GM19467 (cell line): Measurements from ENCODE around the gene COMMD1.
"Not testable (repeated sequence)": the region's sequence is repeated elsewhere in the genome, so short reads cannot be mapped to it uniquely, and the experiment has no call there.

Experiments used
- ATAC-seq: cut with Tn5 transposase; IDR thresholded peaks from one replicate; pipeline ENCODE4 v1.9.1; 2021; ENCODE audit warnings: mild to moderate bottlenecking, moderate library complexity; ENCODE audit not compliant: unreplicated experiment

COMMD1 gene

DNA sequence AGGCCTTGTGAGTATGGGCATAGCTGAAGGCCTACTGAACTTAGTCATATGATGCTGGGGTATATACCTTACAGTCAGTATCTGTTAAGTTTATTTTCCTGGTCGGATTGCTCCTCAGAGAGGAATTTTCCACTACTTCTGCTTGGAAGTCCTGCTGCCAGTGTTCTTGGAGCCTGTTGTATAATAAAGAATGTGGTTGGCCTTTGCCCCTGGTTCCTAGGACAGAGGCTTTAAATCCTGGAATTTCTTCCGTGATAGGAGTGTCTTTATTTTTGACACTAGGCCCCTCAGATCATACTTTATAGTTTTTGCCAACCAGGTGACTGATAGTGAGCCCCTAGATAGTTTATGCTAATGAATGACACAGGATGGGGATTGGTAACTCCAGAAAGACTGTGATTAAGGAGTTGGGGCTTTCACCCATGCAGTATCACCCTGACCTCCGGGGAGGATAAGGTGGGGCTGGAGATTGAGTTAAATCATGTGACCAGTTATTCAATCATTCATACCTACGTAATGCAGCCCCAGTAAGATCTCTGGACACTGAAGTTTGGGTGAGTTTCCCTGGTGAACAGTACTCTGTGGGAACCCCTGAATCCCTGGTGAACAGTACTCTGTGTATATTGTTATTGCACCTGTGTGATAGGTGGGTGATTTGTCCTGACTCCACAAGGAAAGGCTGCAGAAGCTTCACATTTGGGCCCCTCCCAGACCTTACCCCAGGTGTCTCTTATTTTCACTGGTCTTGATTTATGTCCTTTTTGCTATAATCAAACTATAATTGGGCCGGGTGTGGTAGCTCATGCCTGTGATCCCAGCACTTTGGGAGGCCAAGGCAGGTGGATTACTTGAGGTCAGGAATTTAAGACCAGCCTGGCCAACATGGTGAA lies 56.9 kb downstream of the COMMD1 start:
- ATAC-seq: no peak

DNA sequence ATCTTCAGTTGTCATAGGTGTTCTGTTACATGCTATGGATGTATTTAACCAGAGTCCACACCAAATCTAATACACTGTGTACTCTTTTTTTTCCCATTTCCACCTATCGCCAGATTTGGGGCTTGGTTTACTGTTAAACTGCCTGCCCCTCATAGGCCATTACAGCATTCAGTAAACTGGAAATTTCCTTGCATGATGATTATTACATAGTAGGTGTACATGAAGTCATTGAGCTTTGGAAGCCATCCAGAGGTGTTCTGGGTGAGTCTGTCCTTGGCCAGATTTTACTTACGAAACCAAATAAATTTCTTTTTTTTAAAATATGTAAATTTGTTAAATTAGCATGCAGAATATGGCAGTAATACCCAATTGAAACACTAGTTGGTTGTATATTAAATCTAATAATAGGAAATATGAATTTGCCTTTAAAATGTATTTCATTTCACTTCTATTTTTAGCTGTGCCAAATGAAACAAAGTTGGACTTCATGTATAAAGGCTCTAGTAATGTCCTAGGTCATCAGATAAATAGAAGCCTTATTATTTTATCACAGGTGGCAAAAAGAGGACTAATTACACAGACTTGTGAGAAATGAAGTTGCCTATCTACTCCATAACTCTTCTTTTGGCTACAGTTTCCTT lies 60.7 kb downstream of the COMMD1 start:
- no peak for ATAC-seq

DNA sequence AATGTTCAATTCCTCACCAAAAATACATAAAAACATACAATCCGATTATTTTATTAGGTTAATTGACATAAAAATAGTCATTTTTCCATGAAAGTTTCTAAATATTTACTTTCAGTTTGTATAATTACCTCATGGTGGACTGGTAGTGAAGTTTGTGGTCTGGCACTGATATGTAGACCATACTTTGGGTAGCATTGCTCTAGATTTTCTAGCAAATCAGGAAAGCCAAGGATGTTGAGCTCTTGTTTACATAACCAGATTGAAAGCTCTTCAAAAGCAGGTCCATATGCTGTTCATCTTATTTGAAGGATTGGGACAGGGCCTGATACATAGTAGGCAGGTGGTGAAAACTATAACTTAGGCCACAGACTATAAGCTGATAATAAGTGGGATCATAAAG lies 61.8 kb downstream of the COMMD1 start:
- ATAC-seq: no peak

DNA sequence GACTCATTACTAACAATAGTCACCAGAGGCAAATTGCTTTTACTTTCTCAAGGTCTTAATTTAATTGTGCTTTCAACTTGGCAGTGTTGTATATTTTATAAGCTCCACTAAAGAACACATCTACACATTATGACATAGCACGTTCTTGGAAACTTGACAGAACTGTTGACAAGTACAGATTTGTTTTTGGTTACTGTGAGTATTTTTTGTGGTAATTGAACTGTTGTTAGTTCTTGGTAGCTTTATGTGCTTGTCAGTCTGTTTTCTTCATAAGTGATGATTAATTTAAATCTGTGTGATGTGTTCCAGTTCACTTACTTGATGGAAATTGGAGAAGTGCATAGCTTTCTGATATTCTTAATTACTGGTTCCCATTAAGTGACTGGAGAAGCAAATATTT lies 63.9 kb downstream of the COMMD1 start:
- ATAC-seq: no peak

DNA sequence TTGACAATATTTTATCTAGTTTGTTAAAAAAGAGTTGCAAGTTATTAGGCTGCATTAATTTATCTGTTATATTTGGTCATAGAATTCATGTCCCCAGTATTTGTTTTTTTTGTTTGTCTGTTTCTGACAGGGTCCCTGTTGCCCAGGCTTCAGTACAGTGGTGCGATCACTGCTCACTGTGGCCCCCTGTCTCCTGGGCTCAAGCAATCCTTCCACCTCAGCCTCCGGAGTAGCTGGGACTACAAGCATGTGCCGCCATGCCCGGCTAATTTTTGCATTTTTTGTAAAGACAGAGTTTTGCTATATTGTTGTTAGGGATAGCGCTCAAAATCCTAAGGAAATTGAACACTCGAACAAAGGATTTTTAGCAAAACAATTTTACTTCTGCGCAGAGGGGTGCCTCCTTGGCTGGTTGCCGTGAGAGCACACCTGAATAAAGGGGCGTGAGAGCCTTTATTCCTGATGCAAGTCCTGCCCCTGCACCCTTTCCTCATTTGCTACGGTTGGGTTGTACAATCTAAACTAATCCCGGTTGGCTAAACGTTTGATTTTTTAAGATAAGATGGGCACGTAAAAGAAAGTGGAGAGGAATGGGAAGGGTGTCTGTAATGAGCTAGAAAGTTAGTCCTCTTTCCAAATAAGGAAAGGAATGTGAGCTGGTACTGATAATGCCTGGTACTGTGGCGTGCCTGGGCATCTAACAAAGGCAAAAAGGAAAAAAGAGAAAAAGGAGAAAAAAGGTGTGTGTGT lies 65.5 kb downstream of the COMMD1 start:
- ATAC-seq: no peak

DNA sequence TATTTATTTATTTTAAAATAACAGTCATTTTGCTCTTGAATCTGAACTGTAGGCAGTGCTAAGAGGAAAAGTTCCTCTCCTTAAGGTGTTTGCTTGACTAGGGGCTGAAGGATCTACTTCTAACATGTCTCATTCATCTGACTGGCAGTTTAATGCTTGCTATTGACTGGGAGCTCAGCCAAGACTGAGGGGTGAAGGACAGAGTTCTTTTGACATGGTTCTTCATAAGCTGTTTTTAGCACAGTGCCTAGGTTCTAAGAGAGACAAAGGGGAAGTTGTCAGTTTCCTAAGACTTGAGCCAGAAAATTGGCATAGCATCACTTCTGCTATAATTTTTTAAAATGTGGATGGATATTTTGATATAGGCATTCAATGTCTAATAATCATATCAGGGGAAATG lies 73.0 kb downstream of the COMMD1 start:
- ATAC-seq: no peak

DNA sequence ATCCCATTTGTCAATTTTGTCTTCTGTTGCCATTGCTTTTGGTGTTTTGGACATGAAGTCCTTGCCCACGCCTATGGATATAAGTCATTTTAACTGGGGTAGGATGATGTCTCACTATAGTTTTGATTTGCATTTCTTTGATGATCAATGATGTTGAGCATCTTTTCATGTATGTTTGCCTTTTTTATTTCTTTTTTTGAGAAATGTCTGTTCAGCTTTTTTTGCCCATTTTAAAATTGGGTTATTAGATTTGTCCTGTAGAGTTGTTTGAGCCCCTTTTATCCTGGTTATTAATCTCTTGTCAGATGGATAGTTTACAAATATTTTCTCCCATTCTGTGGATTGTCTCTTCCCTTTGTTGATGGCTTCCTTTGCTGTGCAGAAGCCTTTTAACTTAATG lies 75.3 kb downstream of the COMMD1 start:
- ATAC-seq: no peak

DNA sequence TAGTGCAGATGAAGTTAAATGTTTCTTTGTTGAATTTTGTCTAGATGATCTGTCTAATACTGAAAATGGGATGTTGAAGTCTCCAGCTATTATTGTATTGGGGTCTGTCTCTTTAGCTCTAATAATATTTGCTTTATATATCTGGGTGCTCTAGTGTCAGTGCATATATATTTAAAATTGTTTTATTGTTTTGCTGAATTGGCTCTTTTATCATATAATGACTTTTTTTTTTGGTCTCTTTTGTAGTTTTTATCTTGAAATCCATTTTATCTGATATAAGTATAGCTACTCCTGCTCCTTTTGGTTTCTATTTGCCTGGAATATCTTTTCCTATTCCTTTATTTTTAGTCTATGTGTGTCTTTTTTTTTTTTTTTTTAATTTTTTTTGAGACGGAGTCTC lies 79.2 kb downstream of the COMMD1 start:
- no peak for ATAC-seq

DNA sequence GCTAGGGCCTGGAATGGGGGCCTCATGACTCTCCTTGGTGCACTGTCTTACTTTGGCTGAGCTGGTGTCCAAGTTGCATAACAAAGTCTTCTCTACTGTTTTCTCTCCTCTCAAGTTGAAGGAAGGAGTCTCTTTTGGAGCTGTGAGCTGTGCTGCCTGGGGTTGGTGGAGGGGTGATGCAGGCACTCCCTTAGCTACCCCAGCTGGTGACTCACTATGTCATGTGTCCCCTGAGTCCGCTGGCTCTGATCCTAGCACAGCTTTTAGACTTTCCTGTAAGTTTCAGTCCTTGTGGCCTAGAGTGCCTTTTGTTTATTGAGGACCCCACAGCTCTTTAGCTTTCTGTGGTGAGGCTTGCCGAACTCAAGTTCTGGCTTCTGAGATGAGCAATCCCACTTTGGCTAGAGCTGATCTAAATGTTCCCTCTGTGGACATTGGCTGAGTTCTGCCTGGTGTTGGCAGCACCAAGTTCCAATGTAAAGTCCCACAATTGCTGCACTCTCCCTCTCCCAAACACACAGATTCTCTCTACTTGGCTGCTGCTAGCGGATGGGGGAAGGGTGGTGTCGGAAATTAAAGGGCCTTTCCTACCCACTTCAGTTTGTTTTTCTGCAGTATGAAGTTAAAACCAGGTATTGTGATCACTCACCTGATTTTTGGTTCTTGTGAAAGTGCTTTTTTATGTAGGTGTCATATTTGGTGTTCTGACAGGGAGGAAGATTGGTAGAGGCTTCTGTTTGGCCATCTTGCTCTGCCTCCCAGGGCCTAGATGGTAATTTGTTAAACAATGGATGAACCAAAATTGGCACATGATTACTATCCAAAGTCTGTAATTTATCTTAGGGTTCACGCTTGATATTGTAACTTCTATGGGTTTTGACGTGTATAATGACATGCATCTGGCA lies 83.2 kb downstream of the COMMD1 start:
- ATAC-seq: no peak

DNA sequence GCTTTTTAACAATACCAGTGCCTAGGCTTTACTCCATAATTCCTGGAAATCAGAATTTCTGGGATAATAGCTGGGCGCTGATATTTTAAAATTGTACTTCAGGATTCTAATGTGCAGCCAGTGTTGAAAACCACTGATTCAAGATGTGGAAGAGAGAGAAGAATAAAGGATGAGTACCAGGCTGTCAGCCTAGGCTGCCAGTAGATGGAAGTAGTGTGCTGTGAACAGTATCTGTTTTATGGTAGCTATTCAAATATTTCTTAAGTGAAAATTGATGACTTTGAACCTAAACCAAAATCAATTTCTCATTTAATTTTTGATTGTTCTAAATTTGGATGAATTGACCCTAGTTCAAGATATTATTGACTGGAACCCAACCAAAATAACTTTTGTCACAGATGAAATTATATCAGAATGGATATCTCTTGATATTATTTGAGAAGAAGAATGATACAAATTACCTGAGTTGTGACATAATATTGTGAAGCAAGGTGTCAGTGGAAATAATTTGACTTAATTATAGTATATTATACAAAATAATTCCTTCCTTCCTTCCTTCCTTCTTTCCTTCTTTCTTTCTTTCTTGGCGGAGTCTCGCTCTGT lies 88.0 kb downstream of the COMMD1 start:
- ATAC-seq: no peak

DNA sequence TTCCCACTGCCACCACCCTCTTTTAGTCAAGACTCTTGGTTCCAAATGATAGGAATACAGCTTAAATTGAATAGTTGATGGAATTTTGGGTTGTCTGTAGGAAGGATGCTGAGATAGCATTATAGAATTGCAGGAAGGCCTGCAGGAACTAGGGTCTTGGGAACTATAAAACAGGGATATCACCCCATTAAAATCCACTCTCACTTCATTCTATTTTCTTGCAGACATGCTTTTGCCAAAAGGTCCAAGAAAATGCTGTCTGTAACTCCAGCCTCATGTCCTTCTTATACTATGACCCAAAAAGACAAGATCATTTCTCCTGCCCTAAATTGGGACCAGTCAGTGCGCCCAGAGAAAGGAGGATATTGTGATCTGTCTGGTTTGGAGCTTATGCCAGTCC lies 89.1 kb downstream of the COMMD1 start:
- ATAC-seq: no peak

DNA sequence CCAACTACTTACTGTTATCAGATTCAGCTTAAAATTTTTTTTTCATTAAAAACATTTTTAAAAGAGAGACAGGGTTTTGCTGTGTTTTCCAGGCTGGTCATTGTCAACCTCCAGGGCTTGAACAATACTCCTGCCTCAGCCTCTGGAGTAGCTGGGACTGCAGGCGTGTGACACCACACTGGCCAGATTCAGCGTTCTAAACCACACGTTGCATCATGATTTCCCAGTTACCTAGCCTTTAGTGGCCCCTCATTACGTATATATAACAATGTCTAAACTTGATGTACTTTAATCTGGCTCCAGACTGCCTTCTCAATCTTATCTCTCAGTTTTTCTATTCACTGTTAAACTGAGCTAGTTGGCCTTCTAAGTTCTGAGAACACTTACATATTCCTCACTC lies 89.6 kb downstream of the COMMD1 start:
- ATAC-seq: no peak

DNA sequence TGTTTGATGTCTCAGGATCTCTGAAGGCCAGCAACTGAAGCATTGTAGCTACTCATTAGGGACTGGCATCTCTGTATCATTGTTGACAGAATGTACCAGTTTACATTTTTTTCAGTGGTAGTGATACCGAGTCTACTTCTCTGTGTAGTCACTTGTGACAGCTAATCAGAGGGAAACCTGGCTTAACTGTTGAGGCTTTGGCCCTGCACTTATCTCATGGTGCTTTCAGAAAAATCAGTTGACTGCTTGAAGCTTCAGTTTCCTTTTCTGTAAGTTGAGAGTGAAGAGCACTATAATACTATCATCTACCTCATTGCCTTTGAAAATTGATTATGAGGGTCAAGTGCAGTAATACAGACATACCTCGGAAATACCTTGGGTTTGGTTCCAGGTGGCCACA lies 90.0 kb downstream of the COMMD1 start:
- peak; percentile 53 for ATAC-seq

DNA sequence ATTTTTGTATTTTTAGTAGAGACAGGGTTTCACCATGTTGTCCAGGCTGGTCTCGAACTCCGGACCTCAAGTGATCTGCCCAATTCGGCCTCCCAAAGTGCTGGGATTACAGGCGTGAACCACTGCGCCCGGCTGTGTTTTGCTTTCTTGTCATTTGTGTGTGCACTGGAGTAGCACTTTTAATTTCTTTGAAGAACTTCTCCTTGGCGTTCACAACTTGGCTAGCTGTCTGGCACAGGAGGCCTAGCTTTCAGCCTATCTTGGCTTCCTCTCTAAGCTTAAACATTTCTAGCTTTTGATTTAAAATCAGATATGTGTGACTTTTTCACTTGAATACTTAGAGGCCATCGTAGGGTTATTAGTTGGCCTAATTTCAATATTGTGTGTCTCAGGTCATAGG lies 93.0 kb downstream of the COMMD1 start:
- ATAC-seq: no peak

DNA sequence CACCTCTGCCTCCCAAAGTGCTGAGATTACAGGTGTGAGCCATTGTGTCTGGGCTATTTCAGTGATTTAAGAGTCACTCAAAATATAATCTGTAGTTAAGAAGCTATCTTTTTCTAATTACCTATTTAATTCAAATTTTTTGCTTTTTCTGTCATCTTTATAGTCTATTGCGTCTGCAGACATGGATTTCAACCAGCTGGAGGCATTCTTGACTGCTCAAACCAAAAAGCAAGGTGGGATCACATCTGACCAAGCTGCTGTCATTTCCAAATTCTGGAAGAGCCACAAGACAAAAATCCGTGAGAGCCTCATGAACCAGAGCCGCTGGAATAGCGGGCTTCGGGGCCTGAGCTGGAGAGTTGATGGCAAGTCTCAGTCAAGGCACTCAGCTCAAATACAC lies 95.1 kb downstream of the COMMD1 start:
- no peak for ATAC-seq

DNA sequence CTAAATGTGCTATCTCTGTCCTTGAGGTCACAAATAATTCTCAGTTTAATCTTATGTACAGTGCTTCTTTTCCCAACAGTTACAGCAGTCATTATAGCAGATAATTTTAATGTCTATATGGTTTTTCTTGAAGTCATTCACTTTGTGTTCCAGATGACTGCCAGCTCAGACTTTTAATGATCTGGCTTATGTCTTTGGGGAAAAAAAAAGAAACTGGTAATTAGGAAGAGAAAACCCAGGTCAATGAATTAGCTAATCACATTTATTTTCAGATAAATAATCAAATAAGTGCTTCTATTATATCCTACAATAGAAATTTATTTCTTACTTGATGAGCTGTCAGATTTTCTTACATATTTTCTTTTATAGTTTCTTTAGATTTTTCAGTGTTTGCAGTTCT lies 96.0 kb downstream of the COMMD1 start:
- ATAC-seq: no peak

DNA sequence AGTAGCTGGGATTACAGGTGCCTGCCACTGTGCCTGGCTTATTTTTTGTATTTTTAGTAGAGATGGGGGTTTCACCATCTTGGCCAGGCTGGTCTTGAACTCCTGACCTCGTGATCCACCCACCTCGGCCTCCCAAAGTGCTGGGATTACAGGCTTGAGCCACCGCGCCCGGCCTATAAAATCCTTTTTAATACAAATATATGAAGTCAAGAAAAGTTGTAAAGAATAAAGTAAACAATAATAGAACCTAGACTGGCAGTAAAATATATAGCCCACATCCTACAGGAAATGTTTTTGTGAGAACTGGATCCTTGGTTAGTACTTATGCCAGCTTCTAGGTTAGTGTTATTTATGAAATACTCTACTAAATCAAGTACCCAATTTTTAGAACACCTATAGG lies 99.0 kb downstream of the COMMD1 start:
- not testable (repeated sequence) for ATAC-seq

DNA sequence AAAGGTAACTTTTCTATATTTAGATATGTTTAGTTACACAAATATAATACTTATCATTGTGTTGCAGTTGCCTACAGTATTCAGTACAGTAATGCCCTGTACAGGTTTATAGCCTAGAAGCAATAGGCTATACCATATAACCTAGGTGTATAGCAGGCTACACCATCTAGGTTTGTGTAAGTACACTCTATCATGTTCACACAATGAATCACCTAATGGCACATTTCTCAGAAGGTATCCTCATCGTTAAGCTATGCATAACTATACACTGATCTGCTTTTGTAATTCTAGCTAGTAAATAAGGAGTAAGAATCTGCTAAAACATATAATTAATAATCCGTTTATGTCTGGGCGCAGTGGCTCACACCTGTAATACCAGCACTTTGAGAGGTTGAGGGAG lies 102.1 kb downstream of the COMMD1 start:
- ATAC-seq: no peak

DNA sequence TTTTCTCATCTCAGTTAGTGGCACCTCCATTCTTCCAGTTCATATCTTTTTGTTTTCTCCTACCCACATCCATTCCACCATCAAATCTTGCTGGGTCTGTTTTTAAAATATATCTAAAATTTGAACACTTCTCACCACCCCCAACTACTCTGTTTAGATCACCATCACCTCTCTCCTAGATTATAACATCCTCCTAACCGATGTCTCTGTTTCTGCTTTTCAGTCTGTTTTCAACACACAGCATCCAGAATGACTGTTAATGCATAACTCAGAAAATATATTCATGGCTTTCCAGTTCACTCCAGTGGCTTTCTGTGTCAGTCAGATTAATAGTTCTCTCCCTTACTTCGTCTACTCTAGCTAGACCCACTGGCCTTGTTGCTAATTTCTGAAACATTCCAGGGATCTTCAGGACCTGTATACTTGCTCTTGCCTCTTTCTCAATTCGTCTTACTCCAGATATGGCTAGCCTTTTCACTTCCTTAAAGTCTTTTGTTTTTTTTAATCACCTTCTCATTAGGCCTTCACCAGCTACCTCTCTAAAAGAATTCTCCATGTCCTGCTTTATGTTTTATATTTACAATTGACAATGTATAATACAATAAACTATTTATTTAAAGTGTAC lies 105.3 kb downstream of the COMMD1 start:
- no peak for ATAC-seq

DNA sequence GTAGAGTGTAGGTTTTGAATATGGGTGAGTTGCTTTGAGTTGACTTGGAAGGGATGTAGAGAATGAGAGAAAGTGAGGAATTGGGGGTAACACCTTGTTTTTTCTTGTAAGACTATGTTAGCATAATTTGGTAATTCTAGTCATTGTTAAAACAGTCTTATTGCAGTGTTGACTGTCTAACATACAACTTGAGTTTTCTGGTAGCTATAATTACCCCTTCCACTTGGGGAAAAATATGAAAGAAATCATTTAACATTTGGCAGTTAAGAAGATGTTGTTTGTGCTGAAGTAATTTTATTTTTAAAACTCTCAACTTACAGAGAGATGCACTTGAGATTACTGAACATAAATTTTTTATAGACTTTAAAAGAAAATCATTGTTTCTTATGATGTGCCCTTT lies 108.2 kb downstream of the COMMD1 start:
- no peak for ATAC-seq
